ENCODE results near the gene GAPDH. TPM values are rescaled to one million over a fixed set of nuclear protein-coding genes. Genes with fewer than 3 reads are reported as not detected.
A peak's percentile ranks its signal among the peaks of the same experiment; 100 is the strongest.
"Not testable (repeated sequence)": the region's sequence is repeated elsewhere in the genome, so short reads cannot be mapped to it uniquely, and the experiment has no call there.

The GAPDH gene
- total and polyA plus RNA-seq, 9 donors: 2,917 to 5,100 (median 4,217) TPM

- no peaks in the 10 kb centered on the region for H3K9me3 ChIP-seq (replicated peaks; ENCODE audit: control insufficient read depth, low read depth, low read length)
- peak overlapping the region; percentile 11 for H3K4me3 ChIP-seq (ENCODE audit: low read length)
- peaks cover 77% of the 10 kb centered on the region for H3K4me1 ChIP-seq (ENCODE audit: control insufficient read depth, insufficient read depth, low read length)
- H3K27ac ChIP-seq (ENCODE audit: low read length): peak overlapping the region; percentile 98
- WGBS (ENCODE audit: insufficient coverage): 81% methylated on average over 12 of the region's 24 CpGs
- no peaks in the 10 kb centered on the region for H3K27me3 ChIP-seq (ENCODE audit: control insufficient read depth, insufficient read depth, low read length)
- no peak for DNase-seq
- H3K36me3 ChIP-seq (ENCODE audit: control insufficient read depth, insufficient read depth, low read length): peaks cover 59% of the 10 kb centered on the region
Observed at GRCh38 chr12:6550294-6551062, 16.2 kb downstream of the GAPDH start.

- Histone ChIP-seq H3K4me3 (ENCODE audit: low read length) (peak overlapping the region; percentile 11), H3K4me1 (ENCODE audit: control insufficient read depth, insufficient read depth, low read length) (peaks cover 77% of the 10 kb centered on the region)
Observed at GRCh38 chr12:6551063-6551461, 16.7 kb downstream of the GAPDH start.

GRCh38 chr12:6551496-6552139 lies 17.3 kb downstream of the GAPDH start:
- Histone ChIP-seq H3K9me3 (replicated peaks; ENCODE audit: control insufficient read depth, low read depth, low read length) (no peaks in the 10 kb centered on the region), H3K27me3 (ENCODE audit: control insufficient read depth, insufficient read depth, low read length) (no peaks in the 10 kb centered on the region), H3K4me1 (ENCODE audit: control insufficient read depth, insufficient read depth, low read length) (peaks cover 80% of the 10 kb centered on the region), H3K4me3 (ENCODE audit: low read length) (peak overlapping the region; percentile 9), H3K36me3 (ENCODE audit: control insufficient read depth, insufficient read depth, low read length) (peaks cover 50% of the 10 kb centered on the region), H3K27ac (ENCODE audit: low read length) (peak overlapping the region; percentile 98)
- peak; percentile 76 for DNase-seq
- WGBS (ENCODE audit: insufficient coverage): 59% methylated on average over 6 of the region's 11 CpGs

More at GRCh38 chr12:6551063-6551461, 16.7 kb downstream of the GAPDH start:
- Histone ChIP-seq H3K9me3 (replicated peaks; ENCODE audit: control insufficient read depth, low read depth, low read length) (no peaks in the 10 kb centered on the region), H3K36me3 (ENCODE audit: control insufficient read depth, insufficient read depth, low read length) (peaks cover 53% of the 10 kb centered on the region), H3K27me3 (ENCODE audit: control insufficient read depth, insufficient read depth, low read length) (no peaks in the 10 kb centered on the region), H3K27ac (ENCODE audit: low read length) (peak overlapping the region; percentile 98)
- DNase-seq: peak; percentile 90
- 63% methylated on average over 18 of the region's 18 CpGs for WGBS (ENCODE audit: insufficient coverage)

GRCh38 chr12:6552140-6552551 lies 17.8 kb downstream of the GAPDH start:
- 43% methylated on average over 3 of the region's 4 CpGs for WGBS (ENCODE audit: insufficient coverage)
- H3K9me3 ChIP-seq (replicated peaks; ENCODE audit: control insufficient read depth, low read depth, low read length): no peaks in the 10 kb centered on the region
- H3K36me3 ChIP-seq (ENCODE audit: control insufficient read depth, insufficient read depth, low read length): peaks cover 50% of the 10 kb centered on the region
- H3K27me3 ChIP-seq (ENCODE audit: control insufficient read depth, insufficient read depth, low read length): no peaks in the 10 kb centered on the region
- H3K27ac ChIP-seq (ENCODE audit: low read length): peak overlapping the region; percentile 98
- peak overlapping the region; percentile 0 for H3K4me3 ChIP-seq (ENCODE audit: low read length)
- H3K4me1 ChIP-seq (ENCODE audit: control insufficient read depth, insufficient read depth, low read length): peaks cover 80% of the 10 kb centered on the region
- DNase-seq: peak; percentile 70

- H3K9me3 ChIP-seq (replicated peaks; ENCODE audit: control insufficient read depth, low read depth, low read length): no peaks in the 10 kb centered on the region
- H3K4me1 ChIP-seq (ENCODE audit: control insufficient read depth, insufficient read depth, low read length): peaks cover 73% of the 10 kb centered on the region
- peak overlapping the region; percentile 98 for H3K27ac ChIP-seq (ENCODE audit: low read length)
- H3K27me3 ChIP-seq (ENCODE audit: control insufficient read depth, insufficient read depth, low read length): no peaks in the 10 kb centered on the region
- whole genome bisulfite sequencing (ENCODE audit: insufficient coverage): 20% methylated on average over 11 of the region's 15 CpGs
- H3K36me3 ChIP-seq (ENCODE audit: control insufficient read depth, insufficient read depth, low read length): peaks cover 45% of the 10 kb centered on the region
- peak overlapping the region; percentile 66 for H3K4me3 ChIP-seq (ENCODE audit: low read length)
- DNase-seq: peak; percentile 95
Observed at GRCh38 chr12:6553051-6553868, 18.9 kb downstream of the GAPDH start.

GRCh38 chr12:6554168-6555017 lies 20.1 kb downstream of the GAPDH start:
- peak; percentile 86 for DNase-seq
- 4% methylated on average over 18 of the region's 22 CpGs for WGBS (ENCODE audit: insufficient coverage)
- peak overlapping the region; percentile 98 for H3K27ac ChIP-seq (ENCODE audit: low read length)
- no peaks in the 10 kb centered on the region for H3K9me3 ChIP-seq (replicated peaks; ENCODE audit: control insufficient read depth, low read depth, low read length)
- H3K4me3 ChIP-seq (ENCODE audit: low read length): peak overlapping the region; percentile 66
- peaks cover 36% of the 10 kb centered on the region for H3K36me3 ChIP-seq (ENCODE audit: control insufficient read depth, insufficient read depth, low read length)
- H3K27me3 ChIP-seq (ENCODE audit: control insufficient read depth, insufficient read depth, low read length): no peaks in the 10 kb centered on the region
- H3K4me1 ChIP-seq (ENCODE audit: control insufficient read depth, insufficient read depth, low read length): peaks cover 61% of the 10 kb centered on the region

- Histone ChIP-seq H3K4me1 (ENCODE audit: control insufficient read depth, insufficient read depth, low read length) (peaks cover 54% of the 10 kb centered on the region), H3K27me3 (ENCODE audit: control insufficient read depth, insufficient read depth, low read length) (no peaks in the 10 kb centered on the region), H3K4me3 (ENCODE audit: low read length) (peak overlapping the region; percentile 66), H3K9me3 (replicated peaks; ENCODE audit: control insufficient read depth, low read depth, low read length) (no peaks in the 10 kb centered on the region), H3K36me3 (ENCODE audit: control insufficient read depth, insufficient read depth, low read length) (peaks cover 37% of the 10 kb centered on the region), H3K27ac (ENCODE audit: low read length) (peak overlapping the region; percentile 98)
- no peak for DNase-seq
- 0% methylated on average over 59 of the region's 61 CpGs for WGBS (ENCODE audit: insufficient coverage)
Observed at GRCh38 chr12:6555018-6555691, 20.8 kb downstream of the GAPDH start.

GRCh38 chr12:6556496-6556817 lies 22.1 kb downstream of the GAPDH start:
- not testable (repeated sequence) for H3K27ac ChIP-seq (ENCODE audit: low read length); H3K9me3 ChIP-seq (replicated peaks; ENCODE audit: control insufficient read depth, low read depth, low read length); DNase-seq; H3K4me3 ChIP-seq (ENCODE audit: low read length); H3K27me3 ChIP-seq (ENCODE audit: control insufficient read depth, insufficient read depth, low read length)
- Histone ChIP-seq H3K36me3 (ENCODE audit: control insufficient read depth, insufficient read depth, low read length) (peaks cover 39% of the 10 kb centered on the region), H3K4me1 (ENCODE audit: control insufficient read depth, insufficient read depth, low read length) (peaks cover 41% of the 10 kb centered on the region)
- WGBS (ENCODE audit: insufficient coverage): 79% methylated on average over 7 of the region's 7 CpGs

GRCh38 chr12:6556857-6557256 lies 22.5 kb downstream of the GAPDH start:
- WGBS (ENCODE audit: insufficient coverage): 83% methylated on average over 3 of the region's 4 CpGs
- peaks cover 37% of the 10 kb centered on the region for H3K4me1 ChIP-seq (ENCODE audit: control insufficient read depth, insufficient read depth, low read length)
- no peaks in the 10 kb centered on the region for H3K9me3 ChIP-seq (replicated peaks; ENCODE audit: control insufficient read depth, low read depth, low read length)
- no peak overlapping the region for H3K27ac ChIP-seq (ENCODE audit: low read length)
- no peaks in the 10 kb centered on the region for H3K27me3 ChIP-seq (ENCODE audit: control insufficient read depth, insufficient read depth, low read length)
- H3K4me3 ChIP-seq (ENCODE audit: low read length): no peak overlapping the region
- DNase-seq: no peak
- peaks cover 40% of the 10 kb centered on the region for H3K36me3 ChIP-seq (ENCODE audit: control insufficient read depth, insufficient read depth, low read length)
